ENCODE data around the gene COL26A1.

COL26A1 gene

DNA sequence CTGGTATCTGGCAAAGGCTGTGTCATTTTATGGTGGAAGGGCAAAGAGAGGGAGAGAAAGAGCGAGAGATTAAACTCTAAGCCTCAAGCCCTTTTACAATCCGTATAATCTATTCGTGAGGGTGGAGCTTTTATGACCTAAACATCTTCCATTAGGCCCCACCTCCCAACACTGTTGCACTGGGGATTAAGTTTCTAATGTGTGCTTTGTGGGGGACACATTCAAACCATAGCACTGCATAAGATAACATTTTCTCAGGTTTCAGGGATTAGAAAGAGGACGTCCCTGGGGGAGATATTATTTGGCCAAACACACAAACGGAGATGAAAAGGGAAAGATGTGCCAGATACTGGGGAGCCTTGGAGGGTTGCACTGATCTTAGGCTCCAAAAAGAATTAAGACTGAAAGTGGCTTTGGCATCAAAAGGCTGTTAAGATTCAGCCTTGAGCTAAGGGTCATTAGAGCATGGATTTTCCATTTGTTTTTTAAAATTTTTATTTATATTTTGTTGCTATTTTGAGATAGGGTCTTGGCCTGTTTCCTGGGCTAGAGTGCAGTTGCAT, 19.0 kb downstream of the COL26A1 start (continued):
- TF ChIP-seq ZNF121 (tag by site-specific recombination; IDR thresholded peaks at IDR 0.05) (no peak), ZNF140 (tag by site-specific recombination; IDR thresholded peaks at IDR 0.05) (no peak), YY1 (tag by site-specific recombination; IDR thresholded peaks at IDR 0.05) (no peak), ZNF146 (tag by site-specific recombination; IDR thresholded peaks at IDR 0.05) (no peak), SCRT2 (tag by site-specific recombination; IDR thresholded peaks at IDR 0.05) (peak; percentile 48)

DNA sequence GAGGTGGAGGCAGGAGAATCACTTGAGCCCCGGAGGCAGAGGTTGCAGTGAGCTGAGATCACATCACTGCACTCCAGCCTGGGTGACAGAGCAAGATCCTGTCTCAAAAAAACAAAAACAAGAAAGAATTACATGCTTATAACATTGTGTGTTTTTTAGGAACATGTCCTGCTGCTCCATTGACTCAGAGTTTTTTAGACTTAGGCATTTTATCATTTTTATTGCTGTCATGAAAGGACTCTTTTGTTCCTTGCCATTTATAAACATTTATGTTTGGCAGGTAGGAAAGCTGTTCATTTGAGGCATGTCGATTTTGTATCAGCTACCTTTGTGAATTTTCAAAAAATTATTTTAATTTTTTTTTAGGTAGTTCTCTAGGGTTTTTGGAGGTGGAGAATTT, 20.3 kb downstream of the COL26A1 start:
- Histone ChIP-seq H3K9me3 (ENCODE audit: control insufficient read depth, insufficient read depth, low read depth, low read length) (no peaks in the 10 kb centered on the region), H3K4me1 (ENCODE audit: control insufficient read depth, insufficient read depth, low read length) (peaks cover 5% of the 10 kb centered on the region; the same call in 1 of the 2 replicates), H3K36me3 (ENCODE audit: control insufficient read depth in 2 of 2, insufficient read depth in 1 of 2, low read length in 2 of 2) (no peaks in the 10 kb centered on the region; a peak in 1 of 3 replicates), H3K4me3 (ENCODE audit: low read depth, low read length) (no peak overlapping the region), H3K27ac (ENCODE audit: extremely low read depth, low read depth, low read length) (no peak overlapping the region)
- POLR2A ChIA-PET: no interaction called here
- no peak for TF ChIP-seq ZNF138 (tag by site-specific recombination; IDR thresholded peaks at IDR 0.05; ENCODE audit: borderline replicate concordance)
- TF ChIP-seq ZNF302 (tag by site-specific recombination; IDR thresholded peaks at IDR 0.05; ENCODE audit: low read depth): no peak
- TF ChIP-seq FEZF1 (tag by site-specific recombination; IDR thresholded peaks at IDR 0.05): peak; percentile 68; the same call in 1 of the 2 replicates
- TF ChIP-seq GLIS1 (tag by site-specific recombination; IDR thresholded peaks at IDR 0.05): no peak; the same call in 1 of the 2 replicates
- TF ChIP-seq, protein P1, sequence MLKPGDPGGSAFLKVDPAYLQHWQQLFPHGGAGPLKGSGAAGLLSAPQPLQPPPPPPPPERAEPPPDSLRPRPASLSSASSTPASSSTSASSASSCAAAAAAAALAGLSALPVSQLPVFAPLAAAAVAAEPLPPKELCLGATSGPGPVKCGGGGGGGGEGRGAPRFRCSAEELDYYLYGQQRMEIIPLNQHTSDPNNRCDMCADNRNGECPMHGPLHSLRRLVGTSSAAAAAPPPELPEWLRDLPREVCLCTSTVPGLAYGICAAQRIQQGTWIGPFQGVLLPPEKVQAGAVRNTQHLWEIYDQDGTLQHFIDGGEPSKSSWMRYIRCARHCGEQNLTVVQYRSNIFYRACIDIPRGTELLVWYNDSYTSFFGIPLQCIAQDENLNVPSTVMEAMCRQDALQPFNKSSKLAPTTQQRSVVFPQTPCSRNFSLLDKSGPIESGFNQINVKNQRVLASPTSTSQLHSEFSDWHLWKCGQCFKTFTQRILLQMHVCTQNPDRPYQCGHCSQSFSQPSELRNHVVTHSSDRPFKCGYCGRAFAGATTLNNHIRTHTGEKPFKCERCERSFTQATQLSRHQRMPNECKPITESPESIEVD (tag by site-specific recombination; IDR thresholded peaks at IDR 0.05): peak; percentile 85
- peak; percentile 43; the same call in 1 of the 2 replicates for TF ChIP-seq ZNF561 (tag by site-specific recombination; IDR thresholded peaks at IDR 0.05; ENCODE audit: borderline replicate concordance)
- CTCF ChIA-PET: interaction anchor here (1.1 to 1.9 kb wide), 3 partner anchors 9 to 125 kb away, joined by 3 to 7 read pairs (median 3); no protein-coding TSS in a partner anchor

DNA sequence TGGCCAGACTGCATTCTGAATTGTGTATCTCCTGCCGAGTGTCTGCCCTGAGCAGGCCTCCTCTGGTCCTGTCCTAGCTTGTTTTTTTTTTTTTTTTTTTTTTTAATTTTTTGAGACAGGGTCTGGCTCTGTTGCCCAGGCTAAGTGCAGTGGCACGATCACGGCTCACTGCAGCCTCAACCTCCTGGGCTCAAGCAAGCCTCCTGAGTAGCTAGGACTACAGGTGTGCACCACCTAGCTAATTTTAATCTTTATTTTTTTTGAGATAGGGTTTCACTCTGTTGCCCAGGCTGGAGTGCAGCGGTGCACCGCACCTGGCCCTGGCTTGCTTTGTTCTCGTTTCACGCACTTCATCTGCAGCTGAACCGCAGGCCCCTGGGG, 23.5 kb downstream of the COL26A1 start:
- H3K9me3 ChIP-seq (ENCODE audit: control insufficient read depth, insufficient read depth, low read depth, low read length): no peaks in the 10 kb centered on the region
- ChIA-PET CTCF (interaction anchor here (1.0 to 1.7 kb wide), 4 partner anchors 18 to 54 kb away, joined by 3 to 13 read pairs (median 5); no protein-coding TSS in a partner anchor), POLR2A (interaction anchor here (0.6 to 1.3 kb wide), 3 partner anchors 25 to 301 kb away, joined by 3 to 5 read pairs (median 4); partner anchors contain the start of gene IFT22)
- no peaks in the 10 kb centered on the region; a peak in 1 of 3 replicates for H3K36me3 ChIP-seq (ENCODE audit: control insufficient read depth in 2 of 2, insufficient read depth in 1 of 2, low read length in 2 of 2)
- no peak overlapping the region for H3K4me3 ChIP-seq (ENCODE audit: low read depth, low read length)
- peak; percentile 83 for TF ChIP-seq ZNF121 (tag by site-specific recombination; IDR thresholded peaks at IDR 0.05)
- no peak for TF ChIP-seq ZNF19 (tag by site-specific recombination; IDR thresholded peaks at IDR 0.05; ENCODE audit: low read depth)
- no peak for TF ChIP-seq ZNF394 (tag by site-specific recombination; IDR thresholded peaks at IDR 0.05; ENCODE audit: borderline replicate concordance)
- no peak overlapping the region for H3K27ac ChIP-seq (ENCODE audit: extremely low read depth, low read depth, low read length)
- H3K4me1 ChIP-seq (ENCODE audit: control insufficient read depth, insufficient read depth, low read length): peaks cover 5% of the 10 kb centered on the region; the same call in 1 of the 2 replicates

DNA sequence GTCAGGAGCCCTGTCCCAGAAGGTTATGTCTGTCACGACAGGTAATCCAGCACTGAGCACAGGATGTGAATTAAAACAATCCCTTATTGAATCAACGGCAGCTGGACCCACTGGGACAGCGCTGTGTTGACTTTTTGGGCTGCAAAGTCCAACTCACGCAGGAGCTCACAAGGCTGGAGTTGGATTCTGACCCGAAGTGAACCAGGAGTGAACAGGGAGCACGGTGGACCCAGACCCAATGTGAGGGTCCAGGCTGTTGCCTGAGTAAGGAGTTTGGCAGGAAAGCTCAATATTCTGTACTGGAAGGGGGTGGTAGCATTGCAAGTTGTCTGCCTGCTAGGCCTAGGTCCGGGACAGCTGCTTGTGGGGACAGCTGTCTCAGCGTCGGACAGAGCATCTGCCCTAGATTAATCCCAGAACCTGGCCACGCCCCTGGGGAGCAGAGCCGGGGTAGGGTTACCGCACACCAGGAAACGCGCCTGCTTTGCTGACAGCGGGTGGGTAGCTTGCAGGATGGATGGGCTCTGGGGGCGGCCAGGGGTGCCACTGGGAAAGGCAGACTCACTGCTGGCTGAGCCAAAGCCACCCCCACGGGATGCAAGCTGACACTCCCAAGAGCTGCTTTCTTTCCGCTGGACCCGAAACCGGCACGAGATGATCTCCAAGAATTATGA, 24.0 kb downstream of the COL26A1 start:
- POLR2A ChIA-PET: interaction anchor here (0.6 to 1.3 kb wide), 2 partner anchors 65 to 302 kb away, joined by 3 to 5 read pairs; partner anchors contain the start of gene IFT22
- Histone ChIP-seq H3K36me3 (ENCODE audit: control insufficient read depth in 2 of 2, insufficient read depth in 1 of 2, low read length in 2 of 2) (no peaks in the 10 kb centered on the region; a peak in 1 of 3 replicates), H3K4me3 (ENCODE audit: low read depth, low read length) (no peak overlapping the region), H3K27ac (ENCODE audit: extremely low read depth, low read depth, low read length) (no peak overlapping the region), H3K4me1 (ENCODE audit: control insufficient read depth, insufficient read depth, low read length) (peaks cover 5% of the 10 kb centered on the region; the same call in 1 of the 2 replicates), H3K9me3 (ENCODE audit: control insufficient read depth, insufficient read depth, low read depth, low read length) (no peaks in the 10 kb centered on the region)
- CTCF ChIA-PET: interaction anchor here (0.9 to 1.7 kb wide), 5 partner anchors 19 to 53 kb away, joined by 3 to 13 read pairs (median 5); no protein-coding TSS in a partner anchor
- TF ChIP-seq OVOL3 (tag by site-specific recombination; IDR thresholded peaks at IDR 0.05) (no peak), ZNF560 (tag by site-specific recombination; IDR thresholded peaks at IDR 0.05; ENCODE audit: borderline replicate concordance) (no peak), ZFP41 (tag by site-specific recombination; IDR thresholded peaks at IDR 0.05; ENCODE audit: borderline replicate concordance) (no peak), ZNF214 (tag by site-specific recombination; IDR thresholded peaks at IDR 0.05; ENCODE audit: borderline replicate concordance) (no peak), ZNF626 (tag by site-specific recombination; IDR thresholded peaks at IDR 0.05) (no peak), ZNF341 (tag by site-specific recombination; IDR thresholded peaks at IDR 0.05; ENCODE audit: low read depth) (peak; percentile 97), ZNF184 (tag by site-specific recombination; IDR thresholded peaks at IDR 0.05) (no peak)
- TF ChIP-seq, protein P2, sequence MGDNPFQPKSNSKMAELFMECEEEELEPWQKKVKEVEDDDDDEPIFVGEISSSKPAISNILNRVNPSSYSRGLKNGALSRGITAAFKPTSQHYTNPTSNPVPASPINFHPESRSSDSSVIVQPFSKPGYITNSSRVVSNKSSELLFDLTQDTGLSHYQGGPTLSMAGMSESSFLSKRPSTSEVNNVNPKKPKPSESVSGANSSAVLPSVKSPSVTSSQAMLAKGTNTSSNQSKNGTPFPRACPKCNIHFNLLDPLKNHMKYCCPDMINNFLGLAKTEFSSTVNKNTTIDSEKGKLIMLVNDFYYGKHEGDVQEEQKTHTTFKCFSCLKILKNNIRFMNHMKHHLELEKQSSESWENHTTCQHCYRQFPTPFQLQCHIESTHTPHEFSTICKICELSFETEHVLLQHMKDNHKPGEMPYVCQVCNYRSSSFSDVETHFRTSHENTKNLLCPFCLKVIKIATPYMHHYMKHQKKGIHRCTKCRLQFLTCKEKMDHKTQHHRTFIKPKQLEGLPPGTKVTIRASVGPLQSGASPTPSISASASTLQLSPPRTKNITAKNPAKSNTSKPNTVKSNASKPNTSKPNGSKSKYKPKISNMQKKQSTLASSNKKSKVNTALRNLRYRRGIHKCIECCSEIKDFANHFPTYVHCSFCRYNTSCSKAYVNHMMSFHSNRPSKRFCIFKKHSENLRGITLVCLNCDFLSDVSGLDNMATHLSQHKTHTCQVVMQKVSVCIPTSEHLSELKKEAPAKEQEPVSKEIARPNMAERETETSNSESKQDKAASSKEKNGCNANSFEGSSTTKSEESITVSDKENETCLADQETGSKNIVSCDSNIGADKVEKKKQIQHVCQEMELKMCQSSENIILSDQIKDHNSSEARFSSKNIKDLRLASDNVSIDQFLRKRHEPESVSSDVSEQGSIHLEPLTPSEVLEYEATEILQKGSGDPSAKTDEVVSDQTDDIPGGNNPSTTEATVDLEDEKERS (tag by site-specific recombination; IDR thresholded peaks at IDR 0.05): no peak
